Loucy (cell line): ENCODE data around the gene EML1.

Source experiments
- H2AFZ ChIP-seq: fragments of 200-600 bp; sonication (generic); 2 replicates; pipeline ENCODE4 v1.6.0; 2016; ENCODE audit warnings: antibody characterized with exemption, mild to moderate bottlenecking, low read length, moderate library complexity
- H3F3A ChIP-seq: fragments of 200-600 bp; 2 replicates; pipeline ENCODE4 v1.6.0; 2016; ENCODE audit warnings: antibody characterized with exemption, low read depth, mild to moderate bottlenecking
- H3K27me3 ChIP-seq: fragments of 200-600 bp; sonication (generic); 2 replicates; pipeline ENCODE4 v1.6.1; 2014; ENCODE audit warnings: low read length, mild to moderate bottlenecking; ENCODE audit not compliant: insufficient read depth, poor library complexity, severe bottlenecking
- H3K36me3 ChIP-seq: fragments of 200-600 bp; sonication (generic); 2 replicates; pipeline ENCODE4 v1.6.1; 2016; ENCODE audit warnings: low read length; ENCODE audit not compliant: insufficient read depth
- H3K4me1 ChIP-seq: fragments of 200-600 bp; sonication (generic); 2 replicates; pipeline ENCODE4 v1.5.1; 2014; ENCODE audit warnings: low read length, mild to moderate bottlenecking; ENCODE audit not compliant: insufficient read depth, poor library complexity, severe bottlenecking
- H3K4me2 ChIP-seq: fragments of 200-600 bp; sonication (generic); 2 replicates; pipeline ENCODE4 v1.6.0; 2014; ENCODE audit warnings: antibody characterized with exemption, low read length, low read depth, mild to moderate bottlenecking; ENCODE audit not compliant: poor library complexity, severe bottlenecking
- H3K4me3 ChIP-seq: fragments of 200-600 bp; sonication (generic); 2 replicates; pipeline ENCODE4 v1.5.1; 2014; ENCODE audit warnings: low read length, mild to moderate bottlenecking, mixed read lengths; ENCODE audit not compliant: poor library complexity, severe bottlenecking
- H3K79me2 ChIP-seq: fragments of 200-600 bp; sonication (generic); 2 replicates; pipeline ENCODE4 v1.6.1; 2014; ENCODE audit warnings: low read length; ENCODE audit not compliant: insufficient read depth
- H3K9ac ChIP-seq: fragments of 200-600 bp; sonication (generic); 2 replicates; pipeline ENCODE4 v1.6.0; 2014; ENCODE audit warnings: mild to moderate bottlenecking, low read depth, low read length, moderate library complexity; ENCODE audit not compliant: poor library complexity, severe bottlenecking
- H3K9me2 ChIP-seq: fragments of 200-600 bp; sonication (generic); replicated peaks from 2 replicates; pipeline ENCODE4 v1.6.1; 2016; ENCODE audit warnings: low read depth, low read length, mixed read lengths
- H3K9me3 ChIP-seq: fragments of 200-600 bp; sonication (generic); 2 replicates; pipeline ENCODE4 v1.6.1; 2014; ENCODE audit warnings: mild to moderate bottlenecking, antibody characterized with exemption, low read length, low read depth; ENCODE audit not compliant: insufficient read depth
- H4K20me1 ChIP-seq: fragments of 200-600 bp; sonication (generic); 2 replicates; pipeline ENCODE4 v1.6.0; 2014; ENCODE audit warnings: antibody characterized with exemption, low read length, mild to moderate bottlenecking; ENCODE audit not compliant: insufficient read depth, poor library complexity, severe bottlenecking
- CTCF ChIP-seq: fragments of 200-600 bp; sonication (generic); conservative IDR thresholded peaks from 2 replicates; pipeline ENCODE4 v1.5.1; 2014; ENCODE audit warnings: mild to moderate bottlenecking, antibody characterized with exemption, low read length
- EZH2phosphoT487 ChIP-seq: fragments of 200-600 bp; IDR thresholded peaks from 2 replicates; pipeline ENCODE4 v1.6.1; 2018; ENCODE audit warnings: antibody characterized with exemption, mild to moderate bottlenecking, moderate library complexity, borderline replicate concordance

Gene EML1

GRCh38 chr14:99863059-99863458 is 69.8 kb downstream of the EML1 start:
- H3K4me2 ChIP-seq: no peak overlapping the region
- H3K36me3 ChIP-seq: no peaks in the 10 kb centered on the region
- no peak for TF ChIP-seq EZH2phosphoT487
- TF ChIP-seq CTCF: no peak

GRCh38 chr14:99865408-99865807 is 72.2 kb downstream of the EML1 start:
- H3K79me2 ChIP-seq: no peaks in the 10 kb centered on the region
- no peaks in the 10 kb centered on the region for H3K9me3 ChIP-seq
- H3K9me2 ChIP-seq: no peaks in the 10 kb centered on the region
- H3F3A ChIP-seq: no peaks in the 10 kb centered on the region
- no peak overlapping the region for H3K4me3 ChIP-seq
- no peaks in the 10 kb centered on the region for H3K27me3 ChIP-seq
- no peaks in the 10 kb centered on the region for H4K20me1 ChIP-seq
- H3K9ac ChIP-seq: no peak overlapping the region
- H3K4me1 ChIP-seq: no peaks in the 10 kb centered on the region
- H3K36me3 ChIP-seq: no peaks in the 10 kb centered on the region
- H2AFZ ChIP-seq: no peak overlapping the region
- H3K4me2 ChIP-seq: no peak overlapping the region
- TF ChIP-seq CTCF: no peak
- TF ChIP-seq EZH2phosphoT487: no peak

More at GRCh38 chr14:99863059-99863458, 69.8 kb downstream of the EML1 start:
- H3K79me2 ChIP-seq: no peaks in the 10 kb centered on the region
- no peaks in the 10 kb centered on the region for H4K20me1 ChIP-seq
- no peaks in the 10 kb centered on the region for H3K4me1 ChIP-seq
- no peak overlapping the region for H3K4me3 ChIP-seq
- H3K27me3 ChIP-seq: no peaks in the 10 kb centered on the region
- no peaks in the 10 kb centered on the region for H3K9me2 ChIP-seq
- no peak overlapping the region for H2AFZ ChIP-seq
- H3K9ac ChIP-seq: no peak overlapping the region
- H3F3A ChIP-seq: no peaks in the 10 kb centered on the region
- H3K9me3 ChIP-seq: no peaks in the 10 kb centered on the region

- TF ChIP-seq CTCF: no peak
- Histone ChIP-seq H2AFZ (no peak overlapping the region), H3K9ac (no peak overlapping the region), H3K79me2 (no peaks in the 10 kb centered on the region), H4K20me1 (no peaks in the 10 kb centered on the region), H3F3A (no peaks in the 10 kb centered on the region), H3K9me2 (no peaks in the 10 kb centered on the region), H3K27me3 (peaks cover 11% of the 10 kb centered on the region), H3K4me3 (no peak overlapping the region), H3K4me1 (no peaks in the 10 kb centered on the region), H3K4me2 (no peak overlapping the region), H3K36me3 (no peaks in the 10 kb centered on the region), H3K9me3 (no peaks in the 10 kb centered on the region)
Measured at GRCh38 chr14:99870617-99871016, 77.4 kb downstream of the EML1 start.
